ENCODE data around the gene STK32A. TPM values are rescaled to one million over a fixed set of nuclear protein-coding genes. Genes with fewer than 3 reads are reported as not detected.
"Not testable (repeated sequence)": the region's sequence is repeated elsewhere in the genome, so short reads cannot be mapped to it uniquely, and the experiment has no call there.

STK32A gene
- total RNA-seq, 1 donor from 2014 or later: 3.0 TPM

DNA sequence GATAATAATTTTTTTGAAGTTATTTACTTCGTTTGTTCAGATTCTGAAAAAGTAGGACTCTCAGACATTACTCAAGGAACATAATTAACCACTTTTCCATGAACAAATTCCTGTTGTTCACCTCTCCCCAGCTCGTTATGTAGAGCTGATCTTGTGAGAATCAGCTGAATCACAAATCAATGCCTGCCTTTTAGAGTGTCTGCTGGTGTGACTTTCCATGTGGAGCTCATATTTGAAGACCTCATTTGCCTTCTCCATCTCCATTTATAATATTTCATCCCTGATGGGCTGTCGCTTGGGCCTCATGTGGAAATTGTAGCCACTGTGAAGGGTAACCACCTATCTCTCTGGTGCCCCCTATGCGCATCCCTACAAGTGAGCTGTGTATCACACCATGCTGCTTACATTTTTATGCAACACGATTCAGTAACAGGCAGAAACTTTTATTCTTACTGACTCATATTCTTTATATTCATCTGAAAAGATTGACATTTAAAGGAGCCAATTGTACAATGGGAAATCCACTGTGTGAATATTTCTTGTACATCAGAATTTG, 111.3 kb downstream of the STK32A start:
- DNase-seq (ENCODE audit: low read depth): no peak

DNA sequence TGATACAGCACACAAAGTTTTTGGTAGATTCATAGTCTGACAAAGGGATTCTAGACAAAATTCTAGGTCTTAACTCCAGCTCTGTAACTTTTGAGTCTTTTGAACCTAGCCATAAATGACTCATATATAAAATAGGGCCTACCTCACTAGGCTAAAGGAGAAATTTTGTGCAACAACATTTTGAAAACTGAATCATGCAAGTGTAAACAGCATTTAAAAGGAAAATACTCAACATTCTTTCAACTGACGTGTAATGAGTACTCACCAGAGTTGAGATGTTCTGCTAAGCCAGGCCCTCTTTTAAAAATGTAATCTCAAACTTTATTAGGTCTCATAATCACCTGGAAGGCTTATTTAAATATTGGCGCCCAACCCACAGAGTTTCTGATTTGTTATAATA, 113.2 kb downstream of the STK32A start:
- peak; percentile 63 for DNase-seq (ENCODE audit: low read depth)

DNA sequence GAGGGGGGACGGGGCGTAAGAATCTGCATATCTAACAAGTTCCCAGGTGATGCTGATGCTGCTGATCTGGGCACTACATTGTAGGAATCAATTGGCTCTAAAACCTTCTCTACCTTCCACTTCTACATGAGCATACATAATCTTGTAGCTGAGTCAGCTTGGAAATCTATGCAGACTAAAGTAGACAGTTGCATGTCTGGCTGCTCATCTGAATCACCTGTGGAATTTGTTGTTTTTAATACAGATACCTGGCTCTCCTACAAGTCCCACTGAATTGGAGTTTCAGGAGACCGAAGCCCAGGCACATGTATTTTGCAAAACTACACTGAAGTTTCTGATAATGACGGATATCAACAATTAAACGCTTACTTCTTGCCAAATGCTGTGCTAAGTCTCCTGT, 113.6 kb downstream of the STK32A start:
- DNase-seq (ENCODE audit: low read depth): no peak

DNA sequence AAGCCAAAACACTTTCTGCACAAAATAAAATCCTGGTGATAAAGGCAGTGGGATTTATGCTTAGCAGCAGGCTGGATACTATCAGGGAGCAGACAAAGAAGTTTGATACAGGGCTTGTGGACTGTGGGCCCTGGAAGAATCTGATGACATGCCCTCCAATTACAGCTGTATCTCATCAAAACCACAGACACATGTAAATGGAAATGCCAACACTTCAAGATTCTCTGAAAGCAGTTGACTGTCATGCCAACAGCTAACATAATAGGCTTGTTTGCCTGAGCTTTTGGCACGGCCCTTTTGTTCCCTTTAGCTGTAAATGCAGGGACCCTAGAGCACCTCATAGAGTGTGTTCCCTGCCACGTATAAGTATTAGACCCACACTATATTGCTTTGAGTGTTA, 114.4 kb downstream of the STK32A start:
- DNase-seq (ENCODE audit: low read depth): no peak

DNA sequence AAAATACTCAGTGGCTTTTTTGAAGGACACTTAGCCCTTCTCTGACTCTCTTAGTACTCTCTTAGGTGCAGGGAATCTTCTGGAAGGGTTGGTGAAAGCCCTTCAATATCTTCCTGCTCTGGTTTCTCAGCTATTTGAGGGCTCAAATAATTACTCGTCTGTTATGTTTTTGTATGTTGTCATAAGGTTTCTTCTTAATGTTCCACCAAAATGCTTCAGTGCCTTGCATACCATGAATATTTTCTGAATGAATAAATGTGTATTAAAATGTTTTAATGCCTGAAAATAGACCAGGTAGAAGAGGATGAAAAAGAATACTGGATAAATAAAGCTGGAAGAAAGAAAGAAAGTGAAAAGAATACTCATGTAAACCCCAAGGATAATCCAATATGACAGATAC, 124.3 kb downstream of the STK32A start:
- peak; percentile 40 for DNase-seq (ENCODE audit: low read depth)

DNA sequence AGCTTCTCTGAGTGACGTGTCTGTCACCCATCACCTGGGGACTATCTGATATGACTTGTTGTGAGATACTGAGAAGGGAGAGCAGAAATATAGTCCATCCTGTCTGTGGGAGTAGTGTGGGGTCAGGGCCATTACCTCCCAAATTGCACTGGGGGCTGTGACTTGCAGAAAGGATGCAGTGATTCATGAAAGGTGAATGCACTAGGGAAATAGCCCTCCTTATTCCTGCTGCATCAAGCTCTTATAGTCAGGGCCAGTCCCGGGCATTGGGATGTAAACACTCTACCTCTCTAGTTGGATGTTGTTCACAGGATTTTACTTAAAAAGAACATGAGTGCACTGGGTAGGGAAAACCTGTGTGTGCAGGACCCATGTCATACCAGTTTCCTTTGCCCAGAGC, 124.8 kb downstream of the STK32A start:
- peak; percentile 27 for DNase-seq (ENCODE audit: low read depth)

DNA sequence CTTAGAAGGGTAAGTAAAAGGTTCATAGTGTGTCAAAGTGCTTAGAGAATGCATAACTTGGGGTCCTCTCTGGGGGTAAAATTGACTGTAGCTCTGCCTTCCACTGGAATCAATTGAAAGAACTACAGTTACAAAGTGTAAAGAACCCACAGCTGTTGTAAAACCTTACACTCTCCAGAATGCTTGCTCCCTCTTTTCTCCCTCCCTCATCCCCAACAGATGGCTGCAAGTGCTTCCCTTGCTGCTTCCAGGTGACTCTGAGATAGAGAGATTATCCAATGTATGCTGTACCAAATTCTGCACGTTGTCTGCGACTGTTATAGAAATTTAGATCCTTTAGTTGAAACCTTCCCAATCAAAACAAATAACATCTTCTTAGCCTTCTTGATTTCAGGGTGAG, 126.0 kb downstream of the STK32A start:
- no peak for DNase-seq (ENCODE audit: low read depth)

DNA sequence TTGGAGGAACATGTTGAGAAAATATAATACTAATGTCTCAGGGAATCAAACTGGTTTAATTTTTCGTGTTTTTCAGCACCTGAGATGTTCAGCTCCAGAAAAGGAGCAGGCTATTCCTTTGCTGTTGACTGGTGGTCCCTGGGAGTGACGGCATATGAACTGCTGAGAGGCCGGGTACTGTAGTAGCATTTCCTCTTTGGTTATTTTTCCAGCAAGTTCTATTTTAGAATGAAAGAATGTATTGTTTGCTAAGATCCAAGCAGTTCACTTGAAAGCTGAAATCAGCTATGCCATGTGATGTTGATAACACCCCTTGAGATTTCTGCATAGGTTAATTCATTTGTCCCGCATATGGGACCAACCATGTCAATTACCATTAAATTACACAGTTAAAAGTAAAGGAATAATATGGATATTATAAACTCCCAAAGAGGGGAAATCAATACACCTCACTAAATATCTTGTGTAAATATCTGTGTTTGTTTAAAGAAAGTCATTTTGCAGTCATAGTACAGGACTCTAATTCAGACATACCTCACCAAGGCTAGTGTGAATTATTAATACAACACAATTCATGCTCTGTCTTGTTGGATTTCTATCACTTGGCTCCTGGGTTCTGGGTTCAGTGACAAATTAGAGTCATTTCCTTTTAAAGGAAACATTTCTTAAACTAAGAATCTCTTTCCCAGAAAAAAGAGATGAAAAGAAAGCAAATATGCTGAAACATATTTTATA, 126.8 kb downstream of the STK32A start:
- DNase-seq (ENCODE audit: low read depth): no peak

DNA sequence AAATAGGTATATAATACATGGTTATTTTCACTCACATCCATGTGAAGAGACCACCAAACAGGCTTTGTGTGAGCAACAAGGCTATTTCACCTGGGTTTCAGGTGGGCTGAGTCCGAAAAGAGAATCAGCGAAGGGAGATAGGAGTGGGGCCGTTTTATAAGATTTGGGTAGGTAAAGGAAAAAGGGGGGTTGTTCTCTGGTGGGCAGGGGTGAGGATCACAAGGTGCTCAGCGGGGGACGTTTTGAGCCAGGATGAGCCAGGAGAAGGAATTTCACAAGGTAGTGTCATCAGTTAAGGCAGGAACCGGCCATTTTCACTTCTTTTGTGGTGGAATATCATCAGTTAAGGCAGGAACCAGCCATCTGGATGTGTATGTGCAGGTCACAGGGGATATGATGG, 132.6 kb downstream of the STK32A start:
- DNase-seq (ENCODE audit: low read depth): not testable (repeated sequence)

DNA sequence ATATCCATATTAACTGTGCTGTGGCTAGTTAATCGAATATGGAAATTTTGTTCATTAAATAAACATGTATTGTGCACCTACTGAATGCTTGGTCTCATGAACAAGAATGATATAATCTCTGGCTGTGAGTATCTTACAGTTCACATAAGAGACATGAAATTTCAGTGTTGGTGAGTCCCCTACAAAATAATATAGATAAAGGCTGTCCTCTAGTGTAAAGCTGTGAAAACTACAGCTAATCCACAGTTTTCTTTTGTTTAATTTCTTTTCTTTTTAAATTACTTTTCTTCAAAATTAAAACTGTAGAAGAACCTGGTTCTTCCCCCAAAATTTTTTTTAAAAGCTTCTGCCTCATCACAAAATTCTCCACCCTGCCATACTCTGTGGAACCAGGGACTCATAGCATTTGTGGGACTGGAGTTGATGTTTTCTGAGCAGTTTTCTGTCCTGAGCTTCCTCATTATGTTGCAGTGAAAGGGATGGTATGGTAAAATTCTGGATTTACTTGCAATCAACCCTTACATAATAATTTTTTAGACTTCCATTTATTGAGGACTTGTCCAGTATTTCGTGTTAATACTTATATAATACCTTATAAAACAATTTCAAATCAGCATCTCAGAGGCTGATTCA, 135.0 kb downstream of the STK32A start:
- DNase-seq (ENCODE audit: low read depth): peak; percentile 44

DNA sequence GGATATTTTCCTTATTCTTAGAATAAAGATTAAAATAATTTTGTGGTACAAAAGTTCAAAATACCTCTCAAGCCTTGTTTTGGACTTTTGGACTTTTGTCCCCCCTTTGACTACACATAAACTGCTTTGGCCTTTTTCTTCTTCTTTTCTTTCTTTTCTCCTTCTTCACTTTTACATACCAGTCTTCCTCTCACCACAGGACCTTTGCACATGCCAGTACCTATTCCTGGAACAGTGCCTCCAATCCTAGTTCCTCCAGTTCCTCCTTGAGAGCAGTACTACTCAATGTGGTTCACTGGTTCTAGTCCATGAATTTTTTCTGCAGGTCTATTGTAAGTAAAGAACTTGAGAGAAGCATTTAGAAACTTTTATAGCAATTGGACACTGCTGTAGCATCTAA, 136.5 kb downstream of the STK32A start:
- no peak for DNase-seq (ENCODE audit: low read depth)

DNA sequence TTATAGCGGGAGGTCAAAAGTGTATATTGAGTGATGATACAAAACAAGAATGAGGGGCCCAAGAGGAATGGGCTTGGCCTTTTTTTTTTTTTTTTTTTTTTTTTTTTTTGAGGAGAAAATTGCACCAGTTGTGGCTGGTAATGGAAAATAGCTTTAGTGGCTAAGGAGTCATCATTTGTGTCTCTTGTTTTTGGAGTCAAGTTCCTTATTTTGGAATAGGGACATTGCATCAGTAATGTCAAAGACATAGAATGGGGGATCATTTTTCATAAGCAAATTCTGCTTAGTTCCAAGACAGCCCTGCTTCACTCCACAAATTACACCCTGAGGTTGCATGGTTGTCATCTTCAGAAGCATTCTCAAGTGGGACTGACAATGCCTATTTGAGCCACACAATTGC, 137.4 kb downstream of the STK32A start:
- no peak for DNase-seq (ENCODE audit: low read depth)

DNA sequence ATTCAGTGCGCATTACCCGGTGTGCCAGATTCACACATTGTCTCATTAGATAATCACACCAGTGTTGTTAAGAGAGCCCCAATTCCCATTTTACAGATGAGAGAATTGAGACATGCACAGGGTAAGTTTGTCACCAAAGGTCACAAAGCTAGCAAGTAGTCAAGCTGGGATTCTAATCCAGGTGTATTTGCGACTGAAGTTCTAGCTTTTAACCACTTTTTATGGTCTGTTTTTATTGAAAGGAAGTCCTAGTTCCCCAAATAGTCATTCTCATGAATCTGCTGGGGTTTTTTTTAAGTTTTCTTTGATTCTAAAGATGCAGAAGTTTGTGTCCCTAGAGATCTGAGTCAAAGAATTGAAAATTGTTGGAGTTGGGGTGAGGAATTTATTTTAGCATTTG, 138.5 kb downstream of the STK32A start:
- DNase-seq (ENCODE audit: low read depth): no peak

DNA sequence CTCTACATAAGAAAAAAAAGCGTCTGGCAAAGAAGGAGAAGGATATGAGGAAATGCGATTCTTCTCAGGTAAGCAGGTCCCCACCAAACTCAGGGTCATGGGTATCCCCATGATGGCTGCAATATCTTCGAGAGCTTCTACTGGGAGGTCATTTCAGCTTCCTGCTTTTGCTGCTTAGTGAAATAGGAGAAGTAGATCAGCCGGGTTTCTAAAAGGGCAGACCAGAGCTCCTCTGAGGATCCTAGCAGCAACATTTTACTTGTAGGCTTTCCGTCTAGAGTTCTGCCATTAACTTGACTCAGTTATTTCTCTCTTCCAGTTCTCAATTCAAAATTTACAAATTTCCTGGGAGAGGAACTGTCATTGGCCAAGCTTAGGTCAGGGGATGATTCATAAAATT, 140.3 kb downstream of the STK32A start:
- DNase-seq (ENCODE audit: low read depth): no peak

DNA sequence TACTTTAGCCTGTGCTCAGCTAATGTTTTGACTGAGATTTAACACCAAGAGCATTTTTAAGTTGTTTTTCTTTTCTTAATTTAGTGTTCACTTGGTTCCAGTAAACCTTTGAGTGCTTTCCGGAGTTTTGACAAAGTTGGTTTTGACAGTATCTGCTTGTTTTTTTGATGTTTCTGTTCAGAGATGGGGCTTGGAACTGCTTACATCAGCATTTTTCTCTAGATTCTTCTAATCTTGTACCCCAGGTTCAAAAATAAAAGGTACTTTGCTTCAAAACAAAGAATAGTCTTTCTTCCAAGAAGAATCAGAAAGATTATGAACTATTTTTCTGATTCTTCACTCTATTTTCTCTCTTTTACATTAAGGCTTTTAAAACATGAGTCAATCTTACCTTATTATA, 142.9 kb downstream of the STK32A start:
- no peak for DNase-seq (ENCODE audit: low read depth)

DNA sequence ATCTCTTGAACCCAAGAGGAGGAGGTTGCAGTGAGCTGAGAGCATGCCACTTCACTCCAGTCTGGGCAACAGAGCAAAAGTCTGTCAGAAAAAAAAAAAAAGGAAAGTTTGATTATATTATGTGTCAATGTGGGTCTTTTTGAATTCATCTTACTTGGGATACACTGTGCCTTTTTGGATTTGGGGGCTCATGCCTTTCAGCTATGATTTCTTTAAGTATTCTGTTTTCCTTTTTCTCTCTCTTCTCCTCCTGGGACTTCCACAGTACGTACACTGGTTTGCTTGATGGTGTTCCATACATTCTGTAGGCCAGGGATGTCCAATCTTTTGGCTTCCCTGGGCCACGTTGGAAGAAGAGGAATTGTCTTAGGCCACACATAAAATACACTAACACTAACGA, 146.7 kb downstream of the STK32A start:
- DNase-seq (ENCODE audit: low read depth): no peak

DNA sequence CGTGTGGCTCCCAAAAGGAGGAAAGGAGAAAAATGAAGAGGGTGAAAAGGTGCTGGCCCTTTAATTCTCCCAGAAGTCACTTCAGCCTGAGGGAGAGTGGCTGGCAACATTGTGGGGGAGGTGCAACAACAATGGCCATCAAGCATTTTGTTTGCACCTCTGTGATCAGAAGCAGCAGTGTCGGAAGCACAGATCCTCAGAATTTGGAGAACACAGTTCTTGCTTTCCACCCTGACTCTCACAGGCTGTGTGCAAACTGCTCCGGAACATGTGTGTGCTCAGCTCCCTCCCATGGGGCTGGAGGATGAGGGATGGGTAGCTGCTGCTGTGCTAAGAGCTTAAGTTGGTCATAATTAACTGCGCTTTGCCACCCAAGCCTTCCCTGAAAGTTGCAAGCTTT, 147.9 kb downstream of the STK32A start:
- DNase-seq (ENCODE audit: low read depth): no peak

DNA sequence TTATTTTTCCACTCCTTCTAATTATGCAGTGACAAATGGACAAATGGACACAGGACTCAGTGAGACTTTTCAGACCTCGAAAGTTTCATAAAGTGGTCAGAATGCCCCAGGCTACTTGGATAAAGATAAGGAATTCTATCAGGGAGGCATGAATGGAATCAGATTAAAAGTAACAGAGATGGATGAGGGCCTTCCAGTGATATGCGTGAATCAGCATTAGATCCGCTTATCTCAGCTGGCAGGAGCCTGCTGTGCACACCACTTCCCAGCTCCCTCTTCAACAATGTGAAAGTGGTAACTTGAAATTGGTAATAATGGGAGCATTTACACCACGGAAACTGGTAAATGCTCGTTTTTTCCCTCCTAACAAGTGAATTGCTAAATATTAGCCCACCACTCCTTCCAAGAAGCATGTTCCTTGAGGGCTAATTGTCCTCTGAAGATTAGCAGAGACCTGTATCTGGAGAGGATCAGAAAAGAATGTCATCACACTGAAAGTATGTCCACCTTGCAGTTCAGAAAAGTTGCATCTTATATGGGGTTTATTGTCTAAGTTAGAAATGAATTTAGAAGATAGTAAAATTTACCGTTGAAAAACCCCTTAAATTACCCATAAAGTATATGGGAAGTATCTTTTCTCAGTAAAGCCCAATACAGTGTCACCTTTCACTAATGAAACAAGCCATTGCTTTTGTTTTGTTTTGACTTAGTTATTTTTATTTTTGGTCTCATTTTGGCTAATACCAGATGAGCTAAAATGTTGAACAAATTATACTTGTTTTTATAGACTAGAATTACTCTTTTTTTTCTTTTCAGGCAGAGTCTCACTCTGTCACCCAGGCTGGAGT, 149.7 kb downstream of the STK32A start:
- no peak for DNase-seq (ENCODE audit: low read depth)

DNA sequence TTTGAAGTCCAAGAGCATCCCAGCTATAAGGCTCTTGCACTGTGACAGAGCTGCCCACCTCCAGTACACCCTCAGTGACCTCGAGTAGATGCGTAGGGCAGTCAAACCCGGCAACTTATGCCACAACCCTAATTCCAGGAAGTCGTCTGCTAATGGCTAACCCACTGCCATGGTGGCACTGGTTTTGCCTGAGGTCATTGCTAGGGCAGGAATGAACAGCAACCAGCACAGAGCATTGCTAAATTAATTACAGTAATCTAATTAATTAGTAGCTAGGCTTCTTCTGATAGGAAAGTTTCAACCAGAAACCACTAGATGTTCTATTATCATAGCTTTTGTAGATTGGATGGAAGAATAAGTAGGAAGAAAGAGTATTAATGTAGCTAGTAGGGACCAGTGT, 152.3 kb downstream of the STK32A start:
- DNase-seq (ENCODE audit: low read depth): no peak

DNA sequence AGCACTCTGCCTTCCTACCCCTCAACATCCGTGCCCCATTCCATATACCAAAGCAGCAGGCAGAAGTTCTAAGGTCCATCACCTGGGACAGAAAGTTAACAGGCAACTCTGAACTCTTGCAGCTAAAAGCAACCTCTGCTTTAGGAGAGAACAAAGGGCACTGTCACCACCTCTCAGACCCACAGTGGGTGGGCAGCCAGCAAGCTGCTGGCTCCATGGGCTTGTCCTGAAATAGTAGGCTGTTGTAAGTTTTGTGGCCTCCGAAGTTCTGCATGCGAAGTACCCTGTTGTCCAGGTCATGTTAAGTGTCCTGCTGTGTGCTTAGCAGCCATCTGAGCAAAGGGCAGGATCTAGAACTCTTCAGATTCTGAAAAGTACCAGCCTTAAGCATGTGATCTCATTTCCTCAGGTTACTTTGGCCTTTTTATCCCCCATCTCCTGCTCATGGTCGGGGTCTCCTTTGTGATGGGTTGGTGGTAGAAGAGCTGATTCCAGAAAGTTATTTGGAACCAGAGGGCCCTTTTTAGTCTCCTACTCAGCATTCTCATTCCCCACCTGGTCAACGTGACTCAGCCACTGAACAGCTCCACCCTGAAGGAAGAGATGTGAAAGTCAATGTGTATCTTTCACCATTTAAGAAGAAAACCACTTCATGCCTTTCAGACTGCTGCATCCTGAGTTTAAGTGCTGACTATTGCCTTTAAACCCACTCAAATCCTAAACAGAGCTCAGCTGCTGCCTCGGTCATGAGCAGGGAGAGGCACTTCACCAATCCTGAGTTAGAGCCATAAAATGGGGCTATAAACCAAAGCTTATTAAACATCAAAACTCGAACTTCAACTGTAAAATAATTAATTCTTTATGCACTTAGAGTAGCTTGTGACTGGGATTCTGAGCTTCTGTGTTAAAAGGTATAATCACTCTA, 153.6 kb downstream of the STK32A start:
- DNase-seq (ENCODE audit: low read depth): no peak

DNA sequence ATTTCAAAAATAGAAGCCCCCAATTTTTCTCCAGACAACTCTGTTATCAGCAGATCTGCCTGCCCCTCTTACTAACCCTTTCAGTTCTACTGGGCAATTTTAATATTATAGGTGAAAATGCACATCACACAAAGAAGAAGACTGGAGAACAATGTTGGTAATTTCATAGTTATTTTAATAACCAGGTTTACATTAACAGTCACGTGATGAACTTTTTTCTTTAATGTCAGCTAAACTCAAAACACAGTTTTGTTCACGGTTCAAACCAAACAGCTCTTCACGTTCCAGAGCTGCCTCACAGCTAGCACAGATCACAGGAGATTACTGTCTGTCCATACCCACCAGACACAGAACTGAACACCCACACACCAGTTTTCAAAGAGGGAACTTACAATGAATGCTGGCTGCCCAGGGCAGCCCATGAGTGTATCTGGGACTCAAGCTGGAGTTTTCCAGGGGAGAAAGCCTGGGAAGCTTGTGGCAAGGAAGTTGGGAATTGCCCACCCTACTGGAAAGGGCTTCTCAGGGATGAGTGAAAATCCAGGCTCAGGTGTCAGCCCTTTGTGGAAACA, 155.9 kb downstream of the STK32A start:
- no peak for DNase-seq (ENCODE audit: low read depth)

All from renal cortical epithelial cell (primary cell).